HFFc6 (cell line): Measurements from ENCODE around the gene TMCO5A. TPM values are rescaled to one million over a fixed set of nuclear protein-coding genes. Genes with fewer than 3 reads are reported as not detected.

Experiments used
- DNase-seq: peaks from one replicate; pipeline ENCODE4 v3.0.0-alpha.2; 2018
- H3K27ac Mint-ChIP-seq: 2 replicates; pipeline ENCODE4 v1.8.0; 2020; ENCODE audit warnings: mild to moderate bottlenecking, mixed read lengths
- H3K27me3 Mint-ChIP-seq: 2 replicates; pipeline ENCODE4 v1.8.0; 2021; ENCODE audit warnings: mild to moderate bottlenecking, moderate library complexity, mixed read lengths; ENCODE audit not compliant: insufficient read depth
- H3K36me3 Mint-ChIP-seq: 2 replicates; pipeline ENCODE4 v1.8.0; 2021; ENCODE audit warnings: low read depth, mixed read lengths
- H3K4me1 Mint-ChIP-seq: 2 replicates; pipeline ENCODE4 v1.8.0; 2020; ENCODE audit warnings: low read depth, mixed read lengths
- H3K4me3 Mint-ChIP-seq: 2 replicates; pipeline ENCODE4 v1.8.0; 2020; ENCODE audit warnings: mild to moderate bottlenecking, moderate library complexity, mixed read lengths
- H3K9me3 Mint-ChIP-seq: 2 replicates; pipeline ENCODE4 v1.8.0; 2020; ENCODE audit warnings: mild to moderate bottlenecking, mixed read lengths
- CTCF ChIP-seq: fragments of 200-600 bp; sonication (generic); IDR thresholded peaks from 2 replicates; pipeline ENCODE4 v1.5.0; 2021; ENCODE audit warnings: antibody characterized with exemption, mild to moderate bottlenecking
- long read RNA-seq: library from polyadenylated mRNA; unstranded; transcript quantifications from one replicate; pipeline ENCODE4 v2.0.0, GENCODE V29; 2019
- total RNA-seq, 6 experiments: library from RNA; stranded (reverse); fragmentation: NEBNext Ultra II Directional; extraction: Animal tissue kit (Norgen Biotek cat#: 25700); gene quantifications; 2 replicates in 1 of 6; 3 replicates in 5 of 6; pipeline ENCODE4 v1.2.3, GENCODE V29; 2021

Gene TMCO5A
- not detected for total RNA-seq
- long read RNA-seq, result 0 reads

- DNase-seq, result no peak
- peaks cover 41% of the 10 kb centered on the region for H3K4me1 Mint-ChIP-seq
- no peaks in the 10 kb centered on the region for H3K36me3 Mint-ChIP-seq
- no peaks in the 10 kb centered on the region for H3K9me3 Mint-ChIP-seq
- H3K4me3 Mint-ChIP-seq, result no peak within 1 kb of the TSS
- TF ChIP-seq CTCF, result no peak
- peak within 1 kb of the TSS; percentile 28 for H3K27ac Mint-ChIP-seq
- H3K27me3 Mint-ChIP-seq, result peaks cover 8% of the 10 kb centered on the region; the same call in 1 of the 2 replicates
These were observed at the start of gene TMCO5A for GRCh38 chr15:37934340-37934739. TSS of gene TMCO5A (plus strand) at chr15:37934640. CDS start at chr15:37936324, 1,684 bp downstream.

- no peaks in the 10 kb centered on the region for H3K9me3 Mint-ChIP-seq
- no peak overlapping the region for H3K4me3 Mint-ChIP-seq
- H3K27me3 Mint-ChIP-seq, result no peaks in the 10 kb centered on the region
- H3K4me1 Mint-ChIP-seq, result peaks cover 33% of the 10 kb centered on the region
- no peak overlapping the region for H3K27ac Mint-ChIP-seq
- H3K36me3 Mint-ChIP-seq, result no peaks in the 10 kb centered on the region
- TF ChIP-seq CTCF, result no peak
- DNase-seq, result no peak
These were observed 48.8 kb upstream of the TMCO5A start for GRCh38 chr15:37885651-37886050.

GRCh38 chr15:37888356-37888755, 46.1 kb upstream of the TMCO5A start:
- Mint-ChIP-seq H3K36me3 (no peaks in the 10 kb centered on the region), H3K27ac (no peak overlapping the region), H3K9me3 (no peaks in the 10 kb centered on the region), H3K27me3 (no peaks in the 10 kb centered on the region), H3K4me3 (no peak overlapping the region), H3K4me1 (peaks cover 48% of the 10 kb centered on the region)
- no peak for TF ChIP-seq CTCF
- no peak for DNase-seq

- peak; percentile 67 for DNase-seq
- peaks cover 41% of the 10 kb centered on the region for H3K4me1 Mint-ChIP-seq
- H3K36me3 Mint-ChIP-seq, result no peaks in the 10 kb centered on the region
- no peaks in the 10 kb centered on the region for H3K9me3 Mint-ChIP-seq
- H3K4me3 Mint-ChIP-seq, result peak overlapping the region; percentile 54
- TF ChIP-seq CTCF, result peak; percentile 81
- no peaks in the 10 kb centered on the region for H3K27me3 Mint-ChIP-seq
- peak overlapping the region; percentile 35; the same call in 1 of the 2 replicates for H3K27ac Mint-ChIP-seq
These were observed 42.6 kb upstream of the TMCO5A start for GRCh38 chr15:37891766-37892368.

GRCh38 chr15:37893309-37893708, 41.1 kb upstream of the TMCO5A start:
- no peak for TF ChIP-seq CTCF
- Mint-ChIP-seq H3K4me1 (peaks cover 43% of the 10 kb centered on the region), H3K27me3 (no peaks in the 10 kb centered on the region), H3K27ac (no peak overlapping the region), H3K36me3 (no peaks in the 10 kb centered on the region), H3K9me3 (no peaks in the 10 kb centered on the region), H3K4me3 (no peak overlapping the region)
- DNase-seq, result no peak
